ENCODE results near the gene KXD1. TPM values are rescaled to one million over a fixed set of nuclear protein-coding genes. Genes with fewer than 3 reads are reported as not detected.

KXD1 gene
- total RNA-seq, 2 donors from 2014 or later: 108 to 115 TPM

DNA sequence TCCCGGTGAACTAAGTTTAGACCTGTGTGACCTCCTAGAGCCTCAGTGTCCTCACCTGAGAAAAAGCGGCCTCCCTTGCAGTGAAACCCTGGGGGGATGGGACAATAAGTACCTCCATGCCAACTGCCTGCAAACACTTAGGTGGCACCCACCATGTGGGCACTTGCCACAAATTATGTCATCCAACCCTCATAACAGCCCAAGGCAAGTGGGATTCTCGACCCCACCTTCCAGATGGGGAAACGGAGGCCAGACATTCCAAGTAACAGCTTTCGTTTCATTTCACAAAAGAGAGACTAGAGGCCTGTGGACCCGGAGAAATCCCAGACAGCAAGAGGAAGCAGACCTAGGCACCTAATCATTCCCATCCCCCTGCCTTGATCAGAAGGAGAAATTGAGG lies 37.8 kb downstream of the KXD1 start:
- TF ChIP-seq, protein P1, sequence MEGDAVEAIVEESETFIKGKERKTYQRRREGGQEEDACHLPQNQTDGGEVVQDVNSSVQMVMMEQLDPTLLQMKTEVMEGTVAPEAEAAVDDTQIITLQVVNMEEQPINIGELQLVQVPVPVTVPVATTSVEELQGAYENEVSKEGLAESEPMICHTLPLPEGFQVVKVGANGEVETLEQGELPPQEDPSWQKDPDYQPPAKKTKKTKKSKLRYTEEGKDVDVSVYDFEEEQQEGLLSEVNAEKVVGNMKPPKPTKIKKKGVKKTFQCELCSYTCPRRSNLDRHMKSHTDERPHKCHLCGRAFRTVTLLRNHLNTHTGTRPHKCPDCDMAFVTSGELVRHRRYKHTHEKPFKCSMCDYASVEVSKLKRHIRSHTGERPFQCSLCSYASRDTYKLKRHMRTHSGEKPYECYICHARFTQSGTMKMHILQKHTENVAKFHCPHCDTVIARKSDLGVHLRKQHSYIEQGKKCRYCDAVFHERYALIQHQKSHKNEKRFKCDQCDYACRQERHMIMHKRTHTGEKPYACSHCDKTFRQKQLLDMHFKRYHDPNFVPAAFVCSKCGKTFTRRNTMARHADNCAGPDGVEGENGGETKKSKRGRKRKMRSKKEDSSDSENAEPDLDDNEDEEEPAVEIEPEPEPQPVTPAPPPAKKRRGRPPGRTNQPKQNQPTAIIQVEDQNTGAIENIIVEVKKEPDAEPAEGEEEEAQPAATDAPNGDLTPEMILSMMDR (conservative IDR thresholded peaks at IDR 0.05): no peak
- H3K4me3 ChIP-seq (ENCODE audit: low read length): no peak overlapping the region
- H3K9me3 ChIP-seq (ENCODE audit: control insufficient read depth, low read length): no peaks in the 10 kb centered on the region
- peaks cover 9% of the 10 kb centered on the region for H3K36me3 ChIP-seq (ENCODE audit: control insufficient read depth, insufficient read depth, low read length)
- peaks cover 5% of the 10 kb centered on the region for H3K36me3 Mint-ChIP-seq (ENCODE audit: low read depth)
- peaks cover 3% of the 10 kb centered on the region for H3K4me1 ChIP-seq (ENCODE audit: control insufficient read depth, insufficient read depth, low read length)
- H3K27ac ChIP-seq (ENCODE audit: low read depth, low read length): no peak overlapping the region
- H3K9ac ChIP-seq (ENCODE audit: extremely low read depth, low read length, poor library complexity, severe bottlenecking): no peak overlapping the region
- no peak overlapping the region for H3K4me3 Mint-ChIP-seq
- 84 to 85% methylated on average over 2 to 6 of the region's 6 CpGs for WGBS, 2 experiments (ENCODE audit: insufficient coverage in 1 of 2, insufficient read length in 1 of 2)
- no peak for DNase-seq
- H3K27me3 Mint-ChIP-seq (ENCODE audit: insufficient read depth): peaks cover 2% of the 10 kb centered on the region
- no peak overlapping the region for H3K27ac Mint-ChIP-seq
- H3K4me1 Mint-ChIP-seq: peaks cover 16% of the 10 kb centered on the region
- no peaks in the 10 kb centered on the region for H3K9me3 Mint-ChIP-seq
- no peaks in the 10 kb centered on the region for H3K27me3 ChIP-seq (ENCODE audit: control insufficient read depth, insufficient read depth, low read length, poor library complexity, severe bottlenecking)

DNA sequence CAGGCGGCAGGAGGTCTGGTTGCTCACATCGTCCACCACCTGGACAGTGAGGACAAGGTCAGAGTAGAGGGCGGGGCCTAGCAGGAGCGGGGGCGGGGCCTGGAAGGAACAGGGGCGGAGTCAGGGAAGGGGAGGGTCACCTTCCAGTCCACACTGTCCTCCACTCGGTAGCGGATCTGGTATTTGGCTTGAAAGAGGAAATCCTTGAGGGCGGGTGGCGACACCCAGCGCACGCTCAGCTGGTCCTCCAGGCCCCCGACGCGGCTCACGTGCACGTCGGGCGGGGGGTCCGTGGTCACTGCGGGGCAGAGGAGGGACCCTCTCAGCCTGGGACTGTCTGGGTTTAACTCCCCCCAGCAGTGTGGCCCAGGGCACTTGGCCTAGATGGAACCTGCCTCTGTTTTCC lies 39.1 kb downstream of the KXD1 start:
- Mint-ChIP-seq H3K27me3 (ENCODE audit: insufficient read depth) (peaks cover 10% of the 10 kb centered on the region), H3K36me3 (ENCODE audit: low read depth) (peaks cover 2% of the 10 kb centered on the region), H3K27ac (no peak overlapping the region), H3K4me1 (peaks cover 16% of the 10 kb centered on the region), H3K9me3 (no peaks in the 10 kb centered on the region), H3K4me3 (no peak overlapping the region)
- H3K4me3 ChIP-seq (ENCODE audit: low read length): no peak overlapping the region
- H3K27ac ChIP-seq (ENCODE audit: low read depth, low read length): no peak overlapping the region
- H3K9ac ChIP-seq (ENCODE audit: extremely low read depth, low read length, poor library complexity, severe bottlenecking): no peak overlapping the region
- TF ChIP-seq, protein P1 (conservative IDR thresholded peaks at IDR 0.05): no peak
- 84 to 90% methylated on average over 4 to 21 of the region's 21 CpGs for WGBS, 2 experiments (ENCODE audit: insufficient coverage in 1 of 2, insufficient read length in 1 of 2)
- H3K27me3 ChIP-seq (ENCODE audit: control insufficient read depth, insufficient read depth, low read length, poor library complexity, severe bottlenecking): peaks cover 5% of the 10 kb centered on the region
- no peaks in the 10 kb centered on the region for H3K9me3 ChIP-seq (ENCODE audit: control insufficient read depth, low read length)
- peaks cover 3% of the 10 kb centered on the region for H3K4me1 ChIP-seq (ENCODE audit: control insufficient read depth, insufficient read depth, low read length)
- peaks cover 5% of the 10 kb centered on the region for H3K36me3 ChIP-seq (ENCODE audit: control insufficient read depth, insufficient read depth, low read length)
- peak; percentile 94 for DNase-seq

DNA sequence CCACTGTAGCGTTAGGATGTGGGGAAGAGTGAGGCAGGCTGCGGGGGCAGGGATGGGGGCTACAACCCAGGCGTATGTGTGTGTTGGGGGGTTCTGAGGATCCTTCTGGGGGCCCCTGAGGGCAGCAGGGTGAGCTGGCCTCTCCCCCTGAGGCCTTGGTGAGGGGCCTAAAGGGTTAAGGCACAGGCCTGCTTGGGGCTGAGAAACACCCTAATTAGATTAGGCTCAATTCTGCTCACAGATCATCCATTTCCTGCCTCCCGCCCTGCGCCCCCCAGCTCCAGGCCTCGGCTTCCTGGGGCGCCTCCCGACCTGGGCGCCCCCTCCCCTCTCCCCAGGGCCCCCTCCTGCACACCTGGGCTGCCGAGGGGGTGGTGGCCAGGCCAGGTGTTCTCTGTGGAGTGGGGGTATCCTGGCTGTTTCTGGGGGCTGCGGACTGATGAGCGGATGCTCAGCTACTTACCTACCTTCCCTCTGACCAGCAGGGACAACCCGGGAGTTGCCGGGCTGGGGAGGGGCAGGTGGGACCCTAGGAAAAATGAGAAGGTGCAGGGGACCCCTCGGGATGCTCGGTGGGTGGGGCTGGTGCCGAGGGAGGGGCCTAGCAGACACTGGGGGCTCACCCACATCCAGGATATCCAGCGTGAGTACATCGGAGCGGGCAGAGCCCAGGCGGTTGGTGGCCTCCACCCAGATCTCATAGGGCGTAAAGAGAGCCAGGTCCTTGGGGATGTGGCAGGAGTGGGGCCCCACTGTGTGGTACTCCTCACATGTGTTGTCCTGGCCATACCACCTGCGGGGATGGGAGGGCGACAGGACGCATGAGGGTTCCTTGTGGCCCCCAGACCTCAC lies 40.4 kb downstream of the KXD1 start:
- TF ChIP-seq, protein P1 (conservative IDR thresholded peaks at IDR 0.05): no peak
- no peak overlapping the region for H3K4me3 ChIP-seq (ENCODE audit: low read length)
- H3K36me3 ChIP-seq (ENCODE audit: control insufficient read depth, insufficient read depth, low read length): no peaks in the 10 kb centered on the region
- Mint-ChIP-seq H3K4me3 (no peak overlapping the region), H3K27ac (no peak overlapping the region), H3K4me1 (peaks cover 14% of the 10 kb centered on the region), H3K36me3 (ENCODE audit: low read depth) (peaks cover under 1% of the 10 kb centered on the region), H3K9me3 (no peaks in the 10 kb centered on the region), H3K27me3 (ENCODE audit: insufficient read depth) (peaks cover 20% of the 10 kb centered on the region)
- H3K27me3 ChIP-seq (ENCODE audit: control insufficient read depth, insufficient read depth, low read length, poor library complexity, severe bottlenecking): peaks cover 18% of the 10 kb centered on the region
- peak; percentile 58 for DNase-seq
- 75 to 84% methylated on average over 10 to 24 of the region's 25 CpGs for WGBS, 2 experiments (ENCODE audit: insufficient coverage in 1 of 2, insufficient read length in 1 of 2)
- H3K4me1 ChIP-seq (ENCODE audit: control insufficient read depth, insufficient read depth, low read length): peaks cover 3% of the 10 kb centered on the region
- H3K9ac ChIP-seq (ENCODE audit: extremely low read depth, low read length, poor library complexity, severe bottlenecking): no peak overlapping the region
- no peak overlapping the region for H3K27ac ChIP-seq (ENCODE audit: low read depth, low read length)
- H3K9me3 ChIP-seq (ENCODE audit: control insufficient read depth, low read length): no peaks in the 10 kb centered on the region

All from endodermal cell (in vitro differentiated cells).